AG09309 (cell line): Measurements from ENCODE around the gene LRP6.
"Not testable (repeated sequence)": the region's sequence is repeated elsewhere in the genome, so short reads cannot be mapped to it uniquely, and the experiment has no call there.

Experiments used
- DNase-seq: peaks from one replicate; pipeline ENCODE4 v3.0.0-alpha.2; 2010; ENCODE audit warnings: low read depth
- H3K4me3 ChIP-seq: 2 replicates; pipeline ENCODE4 v1.5.1; 2011; ENCODE audit warnings: mild to moderate bottlenecking, low read depth, low read length, moderate library complexity; ENCODE audit not compliant: control insufficient read depth
- CTCF ChIP-seq: IDR thresholded peaks from 2 replicates; pipeline ENCODE4 v1.5.1; 2011; ENCODE audit warnings: mild to moderate bottlenecking, low read depth, low read length, inconsistent platforms; ENCODE audit not compliant: insufficient read depth, control insufficient read depth; ENCODE audit errors: missing control alignments

LRP6 gene

GRCh38 chr12:12267742-12268200 lies 927 bp upstream of the LRP6 start:
- no peak for TF ChIP-seq CTCF
- H3K4me3 ChIP-seq, result peak overlapping the region; percentile 96
- no peak for DNase-seq

GRCh38 chr12:12266389-12266872 lies 413 bp downstream of the LRP6 start:
- H3K4me3 ChIP-seq, result peak overlapping the region; percentile 96
- no peak for DNase-seq
- TF ChIP-seq CTCF, result no peak

- no peak for TF ChIP-seq CTCF
- no peak for DNase-seq
- peak overlapping the region; percentile 96 for H3K4me3 ChIP-seq
Observed at GRCh38 chr12:12265571-12266388, 1.1 kb downstream of the LRP6 start.

GRCh38 chr12:12265035-12265434 lies 1.8 kb downstream of the LRP6 start:
- DNase-seq, result no peak
- H3K4me3 ChIP-seq, result peak overlapping the region; percentile 96
- TF ChIP-seq CTCF, result no peak

GRCh38 chr12:12263909-12264308 lies 2.9 kb downstream of the LRP6 start:
- no peak for DNase-seq
- TF ChIP-seq CTCF, result no peak
- H3K4me3 ChIP-seq, result no peak overlapping the region

GRCh38 chr12:12256291-12256757 lies 10.5 kb downstream of the LRP6 start:
- H3K4me3 ChIP-seq, DNase-seq: not testable (repeated sequence)

GRCh38 chr12:12254553-12254952 lies 12.3 kb downstream of the LRP6 start:
- no peak for TF ChIP-seq CTCF
- no peak for DNase-seq
- H3K4me3 ChIP-seq, result no peak overlapping the region
